Neural progenitor cell (in vitro differentiated cells): Measurements from ENCODE around the gene FAAP100. TPM values are rescaled to one million over a fixed set of nuclear protein-coding genes. Genes with fewer than 3 reads are reported as not detected.

Experiments
- DNase-seq: peaks from one replicate; pipeline ENCODE4 v3.0.0-alpha.2; 2016; ENCODE audit warnings: low spot score
- H2AFZ ChIP-seq: fragments of 200-600 bp; sonication (generic); replicated peaks from 2 replicates; pipeline ENCODE4 v1.6.1; 2016; ENCODE audit warnings: antibody characterized with exemption
- H3F3A ChIP-seq: fragments of 200-600 bp; sonication (generic); 2 replicates; pipeline ENCODE4 v1.6.1; 2016; ENCODE audit warnings: antibody characterized with exemption, low read depth
- H3K27ac ChIP-seq: fragments of 200-600 bp; sonication (generic); 2 replicates; pipeline ENCODE4 v1.5.1; 2016; ENCODE audit warnings: mild to moderate bottlenecking
- H3K27me3 ChIP-seq: fragments of 200-600 bp; sonication (generic); 2 replicates; pipeline ENCODE4 v1.6.1; 2016; ENCODE audit warnings: mild to moderate bottlenecking, moderate library complexity
- H3K36me3 ChIP-seq: fragments of 200-600 bp; sonication (generic); 2 replicates; pipeline ENCODE4 v1.5.1; 2016
- H3K4me1 ChIP-seq: fragments of 200-600 bp; sonication (generic); 2 replicates; pipeline ENCODE4 v1.6.1; 2016; ENCODE audit warnings: mixed run types
- H3K4me2 ChIP-seq: fragments of 200-600 bp; sonication (generic); 2 replicates; pipeline ENCODE4 v1.6.1; 2016
- H3K4me3 ChIP-seq: fragments of 200-600 bp; sonication (generic); 2 replicates; pipeline ENCODE4 v1.5.1; 2016
- H3K79me2 ChIP-seq: fragments of 200-600 bp; sonication (generic); 2 replicates; pipeline ENCODE4 v1.6.1; 2016; ENCODE audit warnings: low read depth
- H3K9ac ChIP-seq: fragments of 200-600 bp; sonication (generic); 2 replicates; pipeline ENCODE4 v1.6.1; 2016
- H3K9me3 ChIP-seq: fragments of 200-600 bp; sonication (generic); 2 replicates; pipeline ENCODE4 v1.5.1; 2016; ENCODE audit warnings: low read depth
- H4K20me1 ChIP-seq: fragments of 200-600 bp; sonication (generic); 2 replicates; pipeline ENCODE4 v1.6.1; 2016; ENCODE audit warnings: low read depth
- H3K27ac Mint-ChIP-seq: 3 replicates; pipeline ENCODE4 v1.8.0; 2021; ENCODE audit warnings: mixed read lengths
- H3K27me3 Mint-ChIP-seq: 2 replicates; pipeline ENCODE4 v1.8.0; 2022; ENCODE audit warnings: low read depth, mild to moderate bottlenecking, inconsistent platforms, moderate library complexity, mixed read lengths; ENCODE audit not compliant: insufficient read depth
- H3K36me3 Mint-ChIP-seq: 3 replicates; pipeline ENCODE4 v1.8.0; 2021; ENCODE audit warnings: mixed read lengths
- H3K4me1 Mint-ChIP-seq: 3 replicates; pipeline ENCODE4 v1.8.0; 2021; ENCODE audit warnings: mixed read lengths
- H3K4me3 Mint-ChIP-seq: 3 replicates; pipeline ENCODE4 v1.8.0; 2021; ENCODE audit warnings: mild to moderate bottlenecking, moderate library complexity, mixed read lengths
- H3K9me3 Mint-ChIP-seq: 3 replicates; pipeline ENCODE4 v1.8.0; 2020; ENCODE audit warnings: mixed read lengths
- EZH2 ChIP-seq: fragments of 200-600 bp; sonication (generic); IDR thresholded peaks from 2 replicates; pipeline ENCODE4 v1.6.1; 2017; ENCODE audit warnings: antibody characterized with exemption, mild to moderate bottlenecking, moderate library complexity
- EZH2phosphoT487 ChIP-seq: fragments of 200-600 bp; sonication (generic); IDR thresholded peaks from 2 replicates; pipeline ENCODE4 v1.6.1; 2017; ENCODE audit warnings: antibody characterized with exemption
- total RNA-seq: library from RNA; depleted of rRNA; stranded (reverse); fragments of >200 nt; gene quantifications from 2 replicates; pipeline ENCODE4 v1.2.3, GENCODE V29; 2015; ENCODE audit warnings: low replicate concordance
- TF ChIP-seq, protein P1 (sequence below): fragments of 200-600 bp; sonication (generic); IDR thresholded peaks from 2 replicates; pipeline ENCODE4 v1.5.1; 2017; ENCODE audit warnings: antibody characterized with exemption, mild to moderate bottlenecking

The FAAP100 gene
- total RNA-seq, 1 donor from 2014 or later = 9.7 TPM

DNA sequence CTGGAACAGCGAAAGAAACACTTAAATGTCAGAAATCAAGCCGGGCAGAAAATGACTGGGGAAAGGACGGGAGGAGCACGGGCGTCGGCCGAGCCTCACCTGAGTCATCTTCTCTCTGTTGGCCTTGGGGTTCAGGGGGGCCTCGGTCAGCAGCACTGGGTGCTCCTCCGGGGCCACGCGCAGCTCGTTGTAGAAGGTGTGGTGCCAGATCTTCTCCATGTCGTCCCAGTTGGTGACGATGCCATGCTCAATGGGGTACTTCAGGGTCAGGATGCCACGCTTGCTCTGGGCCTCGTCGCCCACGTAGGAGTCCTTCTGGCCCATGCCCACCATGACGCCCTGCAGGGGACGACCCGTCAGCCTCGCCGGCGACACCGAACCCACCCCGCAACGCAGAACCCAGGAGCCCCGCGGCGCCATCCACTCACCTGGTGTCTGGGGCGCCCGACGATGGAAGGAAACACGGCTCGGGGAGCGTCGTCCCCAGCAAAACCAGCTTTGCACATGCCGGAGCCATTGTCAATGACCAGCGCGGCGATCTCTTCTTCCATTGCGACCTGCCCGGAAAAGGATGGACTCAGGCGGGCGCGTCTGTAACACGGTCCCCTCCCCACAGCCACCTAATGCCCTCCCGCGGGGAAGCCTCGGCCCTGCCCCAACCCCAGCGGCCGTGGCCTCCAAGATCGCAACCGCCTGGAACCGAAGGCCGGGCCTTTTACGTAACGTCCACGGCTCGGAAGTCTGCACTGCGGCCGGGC, 40.2 kb downstream of the FAAP100 start:
- peak overlapping the region; percentile 93 for H3K9ac ChIP-seq
- peaks cover 39% of the 10 kb centered on the region for H3K36me3 Mint-ChIP-seq
- DNase-seq = no peak
- H3K27me3 Mint-ChIP-seq = peaks cover 43% of the 10 kb centered on the region
- no peaks in the 10 kb centered on the region for H3K36me3 ChIP-seq
- no peak for TF ChIP-seq EZH2phosphoT487
- no peak for TF ChIP-seq EZH2
- TF ChIP-seq, protein P1, sequence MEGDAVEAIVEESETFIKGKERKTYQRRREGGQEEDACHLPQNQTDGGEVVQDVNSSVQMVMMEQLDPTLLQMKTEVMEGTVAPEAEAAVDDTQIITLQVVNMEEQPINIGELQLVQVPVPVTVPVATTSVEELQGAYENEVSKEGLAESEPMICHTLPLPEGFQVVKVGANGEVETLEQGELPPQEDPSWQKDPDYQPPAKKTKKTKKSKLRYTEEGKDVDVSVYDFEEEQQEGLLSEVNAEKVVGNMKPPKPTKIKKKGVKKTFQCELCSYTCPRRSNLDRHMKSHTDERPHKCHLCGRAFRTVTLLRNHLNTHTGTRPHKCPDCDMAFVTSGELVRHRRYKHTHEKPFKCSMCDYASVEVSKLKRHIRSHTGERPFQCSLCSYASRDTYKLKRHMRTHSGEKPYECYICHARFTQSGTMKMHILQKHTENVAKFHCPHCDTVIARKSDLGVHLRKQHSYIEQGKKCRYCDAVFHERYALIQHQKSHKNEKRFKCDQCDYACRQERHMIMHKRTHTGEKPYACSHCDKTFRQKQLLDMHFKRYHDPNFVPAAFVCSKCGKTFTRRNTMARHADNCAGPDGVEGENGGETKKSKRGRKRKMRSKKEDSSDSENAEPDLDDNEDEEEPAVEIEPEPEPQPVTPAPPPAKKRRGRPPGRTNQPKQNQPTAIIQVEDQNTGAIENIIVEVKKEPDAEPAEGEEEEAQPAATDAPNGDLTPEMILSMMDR = no peak
- peak overlapping the region; percentile 96 for H3K27ac Mint-ChIP-seq
- peaks cover 47% of the 10 kb centered on the region for H3K79me2 ChIP-seq
- H3K9me3 ChIP-seq = no peaks in the 10 kb centered on the region
- peak overlapping the region; percentile 84 for H3K27ac ChIP-seq
- H3F3A ChIP-seq = peaks cover 80% of the 10 kb centered on the region
- peaks cover 50% of the 10 kb centered on the region for H3K4me1 Mint-ChIP-seq
- H4K20me1 ChIP-seq = peaks cover 56% of the 10 kb centered on the region
- H3K4me3 Mint-ChIP-seq = peak overlapping the region; percentile 98
- H3K4me3 ChIP-seq = peak overlapping the region; percentile 98
- peaks cover 23% of the 10 kb centered on the region for H3K4me1 ChIP-seq
- H3K9me3 Mint-ChIP-seq = peaks cover 10% of the 10 kb centered on the region
- H2AFZ ChIP-seq = no peak overlapping the region
- peak overlapping the region; percentile 97 for H3K4me2 ChIP-seq
- peaks cover 29% of the 10 kb centered on the region for H3K27me3 ChIP-seq

DNA sequence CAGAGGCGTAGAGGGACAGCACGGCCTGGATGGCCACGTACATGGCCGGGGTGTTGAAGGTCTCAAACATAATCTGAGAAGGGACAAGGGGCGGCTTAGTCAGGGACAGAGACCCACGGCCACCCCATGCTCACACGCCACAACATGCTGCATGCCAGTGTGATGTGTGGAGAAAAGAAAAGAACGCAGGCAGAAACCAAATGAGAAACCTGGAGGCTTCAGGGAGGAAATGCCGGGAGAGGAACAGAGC, 40.7 kb downstream of the FAAP100 start:
- H3K27me3 ChIP-seq = peaks cover 24% of the 10 kb centered on the region
- no peak for DNase-seq
- peaks cover 10% of the 10 kb centered on the region for H3K9me3 Mint-ChIP-seq
- H3K4me2 ChIP-seq = peak overlapping the region; percentile 97
- H3K27ac Mint-ChIP-seq = peak overlapping the region; percentile 96
- no peak overlapping the region for H3K27ac ChIP-seq
- H3K4me3 Mint-ChIP-seq = peak overlapping the region; percentile 98
- H3K36me3 ChIP-seq = no peaks in the 10 kb centered on the region
- peaks cover 23% of the 10 kb centered on the region for H3K4me1 ChIP-seq
- H3K27me3 Mint-ChIP-seq = peaks cover 45% of the 10 kb centered on the region
- peak overlapping the region; percentile 98 for H3K4me3 ChIP-seq
- peaks cover 52% of the 10 kb centered on the region for H4K20me1 ChIP-seq
- TF ChIP-seq EZH2 (no peak), EZH2phosphoT487 (no peak)
- TF ChIP-seq, protein P1 = no peak
- H3K79me2 ChIP-seq = peaks cover 47% of the 10 kb centered on the region
- no peaks in the 10 kb centered on the region for H3K9me3 ChIP-seq
- peaks cover 39% of the 10 kb centered on the region for H3K36me3 Mint-ChIP-seq
- H3K9ac ChIP-seq = peak overlapping the region; percentile 93
- H2AFZ ChIP-seq = no peak overlapping the region
- H3K4me1 Mint-ChIP-seq = peaks cover 47% of the 10 kb centered on the region
- peaks cover 76% of the 10 kb centered on the region for H3F3A ChIP-seq

DNA sequence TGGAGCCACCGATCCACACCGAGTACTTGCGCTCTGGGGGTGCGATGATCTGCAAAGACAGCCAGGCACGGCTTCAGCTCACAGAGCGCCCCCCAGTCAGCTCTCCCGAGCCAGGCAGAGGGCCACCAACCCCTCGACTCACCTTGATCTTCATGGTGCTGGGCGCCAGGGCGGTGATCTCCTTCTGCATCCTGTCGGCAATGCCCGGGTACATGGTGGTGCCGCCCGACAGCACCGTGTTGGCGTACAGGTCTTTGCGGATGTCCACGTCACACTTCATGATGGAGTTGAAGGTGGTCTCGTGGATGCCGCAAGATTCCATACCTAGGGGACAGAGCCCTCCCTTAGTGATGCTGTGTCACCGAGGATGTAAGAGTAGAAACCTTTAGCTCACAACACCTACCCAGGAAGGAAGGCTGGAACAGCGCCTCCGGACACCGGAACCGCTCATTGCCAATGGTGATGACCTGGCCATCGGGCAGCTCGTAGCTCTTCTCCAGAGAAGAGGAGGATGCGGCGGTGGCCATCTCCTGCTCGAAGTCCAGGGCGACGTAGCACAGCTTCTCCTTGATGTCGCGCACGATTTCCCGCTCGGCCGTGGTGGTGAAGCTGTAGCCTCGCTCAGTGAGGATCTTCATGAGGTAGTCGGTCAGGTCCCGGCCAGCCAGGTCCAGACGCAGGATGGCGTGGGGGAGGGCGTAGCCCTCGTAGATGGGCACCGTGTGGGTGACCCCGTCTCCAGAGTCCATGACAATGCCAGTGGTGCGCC, 41.2 kb downstream of the FAAP100 start:
- H4K20me1 ChIP-seq = peaks cover 47% of the 10 kb centered on the region
- no peak for TF ChIP-seq EZH2
- TF ChIP-seq, protein P1 = no peak
- no peak for TF ChIP-seq EZH2phosphoT487
- H3K27ac ChIP-seq = no peak overlapping the region
- Mint-ChIP-seq H3K27me3 (peaks cover 45% of the 10 kb centered on the region), H3K4me1 (peaks cover 41% of the 10 kb centered on the region), H3K36me3 (peaks cover 39% of the 10 kb centered on the region), H3K9me3 (peaks cover 10% of the 10 kb centered on the region), H3K4me3 (peak overlapping the region; percentile 98), H3K27ac (peak overlapping the region; percentile 96)
- H3K36me3 ChIP-seq = no peaks in the 10 kb centered on the region
- H3K4me1 ChIP-seq = peaks cover 23% of the 10 kb centered on the region
- peak overlapping the region; percentile 98 for H3K4me3 ChIP-seq
- peak overlapping the region; percentile 97 for H3K4me2 ChIP-seq
- peak overlapping the region; percentile 93 for H3K9ac ChIP-seq
- DNase-seq = no peak
- H3K79me2 ChIP-seq = peaks cover 47% of the 10 kb centered on the region
- H3F3A ChIP-seq = peaks cover 75% of the 10 kb centered on the region
- no peak overlapping the region for H2AFZ ChIP-seq
- no peaks in the 10 kb centered on the region for H3K9me3 ChIP-seq
- H3K27me3 ChIP-seq = peaks cover 19% of the 10 kb centered on the region
